ENCODE results near the gene LCLAT1.

LCLAT1 gene

DNA sequence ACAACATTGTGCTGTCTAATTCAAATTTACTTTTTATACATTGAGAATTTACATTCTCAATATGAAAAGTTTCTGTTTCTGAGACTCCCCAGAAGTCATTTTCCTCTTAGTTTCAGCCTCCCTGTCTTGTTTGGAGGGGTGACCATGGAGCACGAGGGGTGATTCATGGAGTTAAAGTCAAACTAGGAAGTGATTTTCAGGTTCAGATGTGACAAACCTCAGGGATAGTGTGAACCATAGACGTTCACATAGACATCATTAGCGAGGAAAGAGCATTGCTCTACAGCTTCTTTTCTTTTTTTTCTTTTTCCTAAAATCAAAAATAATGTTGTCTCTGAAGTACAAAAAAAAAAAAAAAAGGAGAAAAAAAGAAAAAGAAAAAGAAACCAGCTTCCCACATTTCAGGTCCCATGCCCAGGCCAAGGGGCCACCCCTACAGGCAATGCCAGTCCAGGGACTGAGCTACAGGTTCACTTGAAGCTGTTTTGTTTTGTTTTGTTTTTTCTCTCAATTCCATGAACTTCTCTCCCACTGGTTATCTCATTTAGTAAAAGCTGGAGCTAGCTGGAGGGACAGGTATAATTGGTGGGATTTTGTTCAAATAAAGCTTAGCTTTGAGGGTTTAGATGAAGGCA lies 18.1 kb upstream of the LCLAT1 start:
- no peak for DNase-seq (ENCODE audit: low spot score in 2 of 2)
- Mint-ChIP-seq H3K27ac (ENCODE audit: low read depth) (no peak overlapping the region), H3K4me3 (no peak overlapping the region), H3K4me1 (no peaks in the 10 kb centered on the region), H3K36me3 (ENCODE audit: insufficient read depth) (no peaks in the 10 kb centered on the region), H3K27me3 (no peaks in the 10 kb centered on the region), H3K9me3 (no peaks in the 10 kb centered on the region)
- ATAC-seq (replicated peaks; ENCODE audit: extremely low read depth, poor library complexity, severe bottlenecking) = no peak

DNA sequence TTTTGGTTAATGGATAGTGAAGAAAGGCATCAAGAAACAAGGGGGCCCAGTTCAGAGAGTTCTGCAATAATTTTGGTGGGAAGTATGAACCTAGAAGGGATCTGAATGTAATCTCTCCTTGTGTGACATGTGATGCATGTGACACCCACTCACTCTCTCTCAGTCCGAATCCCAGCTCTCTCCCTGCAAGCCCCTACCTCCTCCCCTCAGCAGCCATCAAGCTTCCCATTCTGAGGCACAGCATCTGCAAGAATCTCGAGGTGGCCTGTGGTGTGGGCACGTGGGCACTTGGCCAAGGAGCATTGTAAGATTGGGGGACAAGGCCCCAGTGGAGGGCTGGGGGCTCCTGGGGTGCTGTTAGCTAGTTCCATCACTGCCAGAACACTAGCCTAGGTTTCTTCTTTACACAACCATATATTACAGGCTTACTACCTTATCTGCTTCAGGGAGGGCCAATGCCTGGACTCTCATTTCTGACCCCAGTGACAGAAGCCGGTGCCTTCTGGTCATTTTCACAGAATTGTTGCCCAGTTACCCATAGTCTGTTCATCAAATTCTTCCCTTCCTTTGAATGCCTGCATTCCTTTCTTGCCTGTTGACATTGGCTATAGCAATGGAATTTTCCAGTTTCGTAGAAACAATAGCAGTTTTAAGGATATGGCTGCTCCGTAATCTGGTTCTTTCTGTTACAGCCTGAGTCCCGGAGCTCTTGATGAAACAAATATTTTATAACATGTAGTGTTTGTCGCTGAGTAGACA lies 13.3 kb upstream of the LCLAT1 start:
- Mint-ChIP-seq H3K4me1 (peaks cover 9% of the 10 kb centered on the region), H3K27ac (ENCODE audit: low read depth) (peak overlapping the region; percentile 32), H3K4me3 (no peak overlapping the region), H3K27me3 (no peaks in the 10 kb centered on the region), H3K9me3 (no peaks in the 10 kb centered on the region), H3K36me3 (ENCODE audit: insufficient read depth) (no peaks in the 10 kb centered on the region)
- ATAC-seq (replicated peaks; ENCODE audit: extremely low read depth, poor library complexity, severe bottlenecking) (no peak), DNase-seq (ENCODE audit: low spot score in 2 of 2) (no peak)

DNA sequence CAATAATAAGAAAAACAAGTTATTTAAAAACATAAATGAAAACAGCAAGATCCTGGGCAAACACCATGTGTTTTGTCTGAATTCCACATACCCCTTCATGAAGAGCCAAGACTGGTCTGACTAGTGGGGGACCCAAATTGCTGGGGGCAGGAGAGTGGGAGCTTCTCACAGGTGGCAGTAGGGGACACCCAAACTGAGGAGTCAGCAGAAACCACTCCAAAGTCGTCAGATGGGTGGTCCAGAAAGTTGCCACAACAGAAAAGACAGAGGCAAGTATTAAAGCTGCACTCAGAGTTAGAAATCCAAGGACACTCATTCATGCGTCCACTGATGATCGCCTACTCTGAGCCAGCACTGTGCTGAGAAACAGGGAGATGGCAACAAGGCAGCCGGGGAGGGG lies 12.3 kb upstream of the LCLAT1 start:
- no peak for DNase-seq (ENCODE audit: low spot score in 2 of 2)
- Mint-ChIP-seq H3K27me3 (no peaks in the 10 kb centered on the region), H3K4me3 (no peak overlapping the region), H3K9me3 (no peaks in the 10 kb centered on the region), H3K36me3 (ENCODE audit: insufficient read depth) (no peaks in the 10 kb centered on the region), H3K4me1 (peaks cover 9% of the 10 kb centered on the region), H3K27ac (ENCODE audit: low read depth) (peak overlapping the region; percentile 32)
- ATAC-seq (replicated peaks; ENCODE audit: extremely low read depth, poor library complexity, severe bottlenecking) = no peak

DNA sequence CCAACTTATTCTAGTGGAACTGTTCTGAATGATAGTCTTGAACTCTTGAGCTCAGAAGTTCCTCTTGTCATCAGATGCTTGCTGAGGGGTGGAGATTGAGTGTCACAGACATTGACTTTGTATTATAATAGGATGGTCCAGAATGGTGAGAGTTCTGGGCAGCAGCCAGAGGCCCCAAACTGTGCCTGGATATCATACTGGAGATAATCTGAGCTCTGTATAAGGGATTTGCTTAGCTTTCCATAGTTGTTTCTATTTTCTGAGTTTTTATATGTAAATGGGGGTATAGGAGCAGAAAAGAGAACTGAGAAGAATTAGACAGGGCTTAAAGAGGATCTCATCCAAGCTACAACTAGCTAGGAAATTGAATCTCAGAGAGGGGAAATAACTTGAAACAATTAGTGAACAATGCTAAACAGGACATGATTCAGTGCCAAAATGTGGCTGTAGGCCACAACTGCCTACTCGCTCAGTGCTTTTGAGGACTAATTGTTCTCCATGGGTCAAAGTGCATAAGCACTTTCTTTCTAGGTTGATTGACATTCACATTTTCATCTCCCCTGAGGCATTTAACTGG lies 10.1 kb upstream of the LCLAT1 start:
- peaks cover 9% of the 10 kb centered on the region for H3K4me1 Mint-ChIP-seq
- no peak for DNase-seq (ENCODE audit: low spot score in 2 of 2)

DNA sequence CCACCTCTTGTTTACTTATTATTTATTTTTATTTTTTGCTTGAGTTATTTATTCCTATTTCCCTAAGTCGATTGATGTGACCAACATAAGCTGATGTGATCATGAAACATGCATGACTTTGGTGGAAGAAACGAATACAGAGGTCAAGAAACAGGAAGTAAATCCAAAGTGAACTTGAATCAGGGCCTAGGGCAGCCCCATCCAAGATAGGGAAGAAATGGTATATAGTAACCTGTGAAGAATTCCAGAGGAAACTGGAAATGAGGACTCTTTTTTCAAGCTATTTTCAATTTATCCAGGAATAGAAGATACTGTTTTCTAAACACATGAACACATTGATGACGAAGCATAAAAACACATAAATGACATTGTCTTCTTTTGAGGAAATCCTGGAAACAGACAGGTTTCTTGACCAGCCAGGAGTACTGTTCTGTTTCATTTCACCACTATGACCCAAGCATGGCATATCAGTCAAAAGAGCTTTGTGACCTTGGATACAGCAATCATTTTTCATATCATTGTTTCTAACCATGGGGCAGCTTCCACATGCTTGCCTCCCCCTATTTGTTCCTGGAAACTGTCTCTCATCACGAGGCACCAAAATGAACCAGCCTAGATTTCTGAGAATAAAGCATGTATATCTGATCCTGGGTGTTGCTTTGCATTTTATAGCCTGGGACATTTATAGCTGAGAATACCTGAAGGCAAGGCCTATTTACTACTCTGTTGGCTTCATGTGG lies 9.1 kb upstream of the LCLAT1 start:
- peaks cover 9% of the 10 kb centered on the region for H3K4me1 Mint-ChIP-seq
- no peaks in the 10 kb centered on the region for H3K27me3 Mint-ChIP-seq
- DNase-seq (ENCODE audit: low spot score in 2 of 2) (no peak), ATAC-seq (replicated peaks; ENCODE audit: extremely low read depth, poor library complexity, severe bottlenecking) (no peak)
- no peak overlapping the region for H3K4me3 Mint-ChIP-seq
- peaks cover 1% of the 10 kb centered on the region for H3K36me3 Mint-ChIP-seq (ENCODE audit: insufficient read depth)
- no peaks in the 10 kb centered on the region for H3K9me3 Mint-ChIP-seq
- no peak overlapping the region for H3K27ac Mint-ChIP-seq (ENCODE audit: low read depth)

More for the DNA sequence above, 10.1 kb upstream of the LCLAT1 start:
- H3K9me3 Mint-ChIP-seq = no peaks in the 10 kb centered on the region
- H3K27ac Mint-ChIP-seq (ENCODE audit: low read depth) = peak overlapping the region; percentile 39
- no peaks in the 10 kb centered on the region for H3K27me3 Mint-ChIP-seq
- ATAC-seq (replicated peaks; ENCODE audit: extremely low read depth, poor library complexity, severe bottlenecking) = no peak
- H3K36me3 Mint-ChIP-seq (ENCODE audit: insufficient read depth) = no peaks in the 10 kb centered on the region
- H3K4me3 Mint-ChIP-seq = no peak overlapping the region

DNA sequence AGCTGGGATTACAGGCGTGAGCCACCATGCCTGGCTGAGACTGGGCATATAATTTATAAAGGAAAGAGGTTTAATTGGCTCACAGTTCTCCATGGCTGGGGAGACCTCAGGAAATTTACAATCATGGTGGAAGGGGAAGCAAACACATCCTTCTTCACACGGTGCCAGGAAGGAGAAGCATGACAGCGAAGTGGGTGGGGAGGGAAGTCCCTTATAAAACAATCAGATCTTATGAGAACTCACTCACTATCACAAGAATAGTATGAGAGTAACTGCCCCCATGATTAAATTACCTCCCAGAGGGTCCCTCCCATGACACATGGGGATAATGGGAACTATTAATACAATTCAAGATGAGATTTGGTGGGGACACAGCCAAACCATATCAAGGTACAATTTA lies 7.8 kb upstream of the LCLAT1 start:
- Mint-ChIP-seq H3K36me3 (ENCODE audit: insufficient read depth) (peaks cover 3% of the 10 kb centered on the region), H3K27me3 (no peaks in the 10 kb centered on the region), H3K4me3 (no peak overlapping the region), H3K4me1 (peaks cover 9% of the 10 kb centered on the region), H3K9me3 (no peaks in the 10 kb centered on the region), H3K27ac (ENCODE audit: low read depth) (no peak overlapping the region)
- DNase-seq (ENCODE audit: low spot score in 2 of 2) = no peak
- no peak for ATAC-seq (replicated peaks; ENCODE audit: extremely low read depth, poor library complexity, severe bottlenecking)

DNA sequence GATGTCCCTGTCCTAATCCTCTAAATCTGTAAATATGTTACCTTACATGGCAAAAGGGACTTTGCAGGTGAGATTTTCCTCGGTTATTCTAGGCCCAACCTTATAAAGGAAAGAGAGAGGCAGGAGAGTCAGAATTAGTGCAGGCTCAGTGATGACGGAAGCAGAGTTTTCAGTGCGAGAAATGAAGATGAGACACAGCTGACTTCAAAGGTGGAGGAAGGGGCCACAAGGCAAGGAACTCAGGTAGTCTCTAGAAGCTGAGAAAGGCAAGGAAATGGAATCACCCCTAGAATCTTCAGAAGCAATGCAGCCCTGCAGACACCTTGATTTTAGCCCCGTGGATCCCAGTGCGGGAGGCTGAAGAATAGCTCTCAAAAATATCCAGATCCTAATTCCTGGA lies 7.2 kb upstream of the LCLAT1 start:
- DNase-seq (ENCODE audit: low spot score in 2 of 2) (no peak), ATAC-seq (replicated peaks; ENCODE audit: extremely low read depth, poor library complexity, severe bottlenecking) (no peak)
- Mint-ChIP-seq H3K27ac (ENCODE audit: low read depth) (no peak overlapping the region), H3K4me1 (peaks cover 9% of the 10 kb centered on the region), H3K27me3 (no peaks in the 10 kb centered on the region), H3K9me3 (no peaks in the 10 kb centered on the region), H3K4me3 (no peak overlapping the region), H3K36me3 (ENCODE audit: insufficient read depth) (peaks cover 3% of the 10 kb centered on the region)

DNA sequence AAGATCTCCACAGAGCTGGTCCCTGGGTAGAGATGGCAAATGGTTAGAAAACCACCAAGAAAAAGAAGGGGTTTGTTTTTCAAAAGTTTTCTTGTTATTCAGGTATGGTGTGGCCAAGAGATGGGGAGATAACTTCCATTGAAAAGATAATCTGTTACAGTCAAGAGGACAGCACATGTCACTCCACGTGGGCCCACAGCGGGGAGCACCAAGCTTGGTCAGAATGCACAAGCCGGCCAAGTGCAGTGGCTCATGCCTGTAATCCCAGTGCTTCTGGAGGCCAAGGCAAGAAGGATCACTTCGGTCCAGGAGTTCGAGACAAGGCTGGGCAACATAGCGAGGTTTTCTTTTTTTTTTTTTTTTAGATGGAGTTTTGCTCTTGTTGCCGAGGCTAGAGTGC lies 6.0 kb upstream of the LCLAT1 start:
- Mint-ChIP-seq H3K4me3 (no peak overlapping the region), H3K4me1 (peaks cover 9% of the 10 kb centered on the region)

DNA sequence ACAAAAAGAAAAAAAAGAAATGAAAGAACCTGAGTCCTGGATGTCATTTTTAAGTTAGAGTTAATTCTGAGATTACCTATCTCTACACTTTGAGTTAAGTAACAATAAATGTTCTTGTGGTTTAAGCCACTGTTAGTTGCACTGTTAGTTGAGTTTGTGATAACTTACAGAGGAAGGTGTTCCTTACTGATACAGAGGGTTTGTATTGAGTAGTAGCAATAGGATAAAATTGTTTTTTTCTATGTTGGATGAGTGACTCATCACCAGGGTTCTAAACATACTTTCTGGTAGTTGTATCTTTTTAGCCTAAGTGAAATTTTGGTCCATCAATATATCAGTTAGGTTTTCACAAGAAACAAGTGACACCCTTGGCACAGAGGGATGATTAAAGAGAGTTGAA lies 4.0 kb upstream of the LCLAT1 start:
- H3K36me3 Mint-ChIP-seq (ENCODE audit: insufficient read depth) = peaks cover 11% of the 10 kb centered on the region
- H3K27me3 Mint-ChIP-seq = no peaks in the 10 kb centered on the region
- H3K27ac Mint-ChIP-seq (ENCODE audit: low read depth) = no peak overlapping the region
- ATAC-seq (replicated peaks; ENCODE audit: extremely low read depth, poor library complexity, severe bottlenecking) (no peak), DNase-seq (ENCODE audit: low spot score in 2 of 2) (no peak)
- peaks cover 19% of the 10 kb centered on the region for H3K4me1 Mint-ChIP-seq
- H3K4me3 Mint-ChIP-seq = no peak overlapping the region
- no peaks in the 10 kb centered on the region for H3K9me3 Mint-ChIP-seq

More for the DNA sequence above, 6.0 kb upstream of the LCLAT1 start:
- no peak for DNase-seq (ENCODE audit: low spot score in 2 of 2)
- peaks cover 3% of the 10 kb centered on the region for H3K36me3 Mint-ChIP-seq (ENCODE audit: insufficient read depth)
- no peak for ATAC-seq (replicated peaks; ENCODE audit: extremely low read depth, poor library complexity, severe bottlenecking)
- no peaks in the 10 kb centered on the region for H3K27me3 Mint-ChIP-seq
- H3K9me3 Mint-ChIP-seq = no peaks in the 10 kb centered on the region
- H3K27ac Mint-ChIP-seq (ENCODE audit: low read depth) = no peak overlapping the region

DNA sequence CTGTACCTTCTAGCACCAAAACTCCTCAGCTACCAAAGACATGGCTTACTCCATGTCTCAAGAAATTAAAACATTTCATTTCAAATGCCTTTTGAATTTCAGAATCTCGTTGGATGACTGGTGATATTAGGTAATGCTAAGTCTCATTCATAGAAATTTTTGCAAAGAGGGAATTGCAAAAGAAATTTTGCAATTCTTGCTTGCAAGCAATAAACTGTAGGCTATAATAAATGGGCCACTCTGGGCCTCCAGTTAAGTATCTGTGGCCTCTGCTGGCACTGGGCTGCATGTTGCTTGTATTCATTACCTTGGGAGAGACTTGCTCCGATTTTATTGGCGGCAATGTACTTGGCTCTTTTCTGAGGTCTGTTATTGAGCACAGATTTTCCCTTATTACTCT lies 2.8 kb upstream of the LCLAT1 start:
- no peak overlapping the region for H3K27ac Mint-ChIP-seq (ENCODE audit: low read depth)
- peaks cover 28% of the 10 kb centered on the region for H3K4me1 Mint-ChIP-seq
- no peaks in the 10 kb centered on the region for H3K9me3 Mint-ChIP-seq
- ATAC-seq (replicated peaks; ENCODE audit: extremely low read depth, poor library complexity, severe bottlenecking) = no peak
- H3K4me3 Mint-ChIP-seq = no peak overlapping the region
- H3K27me3 Mint-ChIP-seq = no peaks in the 10 kb centered on the region
- no peak for DNase-seq (ENCODE audit: low spot score in 2 of 2)
- peaks cover 11% of the 10 kb centered on the region for H3K36me3 Mint-ChIP-seq (ENCODE audit: insufficient read depth)

DNA sequence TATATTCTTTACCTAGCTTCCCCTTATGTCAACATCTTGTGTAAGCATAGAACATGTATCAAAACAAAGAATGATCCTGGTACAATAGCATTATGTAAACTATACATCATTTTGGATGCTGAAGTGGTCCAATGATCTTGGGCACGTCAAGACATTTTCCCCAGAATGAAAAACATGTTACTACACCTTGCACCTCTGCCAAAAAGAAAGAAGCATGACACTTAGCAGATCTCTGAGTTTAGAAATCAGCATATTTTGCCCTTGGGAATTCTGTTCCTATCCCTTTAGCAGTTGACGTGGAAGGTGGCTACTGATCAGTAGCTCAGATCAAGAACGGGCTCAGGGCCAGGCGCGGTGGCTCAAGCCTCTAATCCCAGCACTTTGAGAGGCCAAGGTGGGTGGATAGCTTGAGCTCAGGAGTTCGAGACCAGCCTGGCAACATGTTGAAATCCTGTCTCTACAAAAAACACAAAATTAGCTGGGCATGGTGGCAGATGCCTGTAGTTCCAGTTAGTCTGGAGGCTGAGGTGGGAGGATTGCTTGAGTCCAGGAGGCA lies 1.7 kb upstream of the LCLAT1 start:
- DNase-seq (ENCODE audit: low spot score in 2 of 2) (no peak), ATAC-seq (replicated peaks; ENCODE audit: extremely low read depth, poor library complexity, severe bottlenecking) (no peak)
- Mint-ChIP-seq H3K27me3 (no peaks in the 10 kb centered on the region), H3K9me3 (no peaks in the 10 kb centered on the region), H3K27ac (ENCODE audit: low read depth) (peak overlapping the region; percentile 99), H3K36me3 (ENCODE audit: insufficient read depth) (peaks cover 11% of the 10 kb centered on the region), H3K4me1 (peaks cover 34% of the 10 kb centered on the region), H3K4me3 (peak overlapping the region; percentile 97)

DNA sequence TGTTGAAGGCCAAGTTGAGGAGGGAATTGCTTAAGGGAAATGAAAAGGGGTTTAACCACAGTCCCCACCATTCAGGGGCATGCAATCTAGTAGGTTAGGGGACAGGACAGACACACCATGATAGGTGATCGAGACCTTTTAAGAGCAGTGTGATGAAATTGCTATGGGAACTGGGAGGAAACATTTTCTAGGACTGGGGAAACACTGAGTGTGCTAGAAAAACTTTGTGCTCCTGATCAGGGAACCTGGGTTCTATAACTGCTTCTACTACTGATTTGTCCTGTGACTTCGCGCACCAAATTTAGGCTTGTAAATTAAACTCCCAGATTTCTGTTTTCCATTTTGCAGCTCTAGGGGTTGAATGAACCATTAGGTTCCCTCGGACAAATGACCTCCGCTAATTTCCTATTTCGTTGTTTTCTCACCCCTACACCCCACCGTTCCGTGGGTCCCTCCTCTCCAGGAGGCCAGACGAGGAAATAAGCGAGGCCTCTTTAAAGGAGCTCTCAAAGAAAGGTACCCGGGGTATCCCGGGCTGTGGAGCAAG lies 371 bp upstream of the LCLAT1 start:
- no peak for DNase-seq (ENCODE audit: low spot score in 2 of 2)
- no peak for ATAC-seq (replicated peaks; ENCODE audit: extremely low read depth, poor library complexity, severe bottlenecking)
- Mint-ChIP-seq H3K36me3 (ENCODE audit: insufficient read depth) (peaks cover 11% of the 10 kb centered on the region), H3K27me3 (no peaks in the 10 kb centered on the region), H3K4me1 (peaks cover 44% of the 10 kb centered on the region), H3K9me3 (no peaks in the 10 kb centered on the region), H3K27ac (ENCODE audit: low read depth) (peak overlapping the region; percentile 99), H3K4me3 (peak overlapping the region; percentile 97)
